Activated CD4-positive, alpha-beta T cell treated with anti-CD3 and anti-CD28 coated beads for 1 hour (primary cell): Measurements from ENCODE around the gene DCUN1D2.
"Not testable (repeated sequence)": the region's sequence is repeated elsewhere in the genome, so short reads cannot be mapped to it uniquely, and the experiment has no call there.

Source experiments
- DNase-seq: peaks from one replicate; pipeline ENCODE4 v3.0.0-alpha.2; 2020

DCUN1D2 gene

DNA sequence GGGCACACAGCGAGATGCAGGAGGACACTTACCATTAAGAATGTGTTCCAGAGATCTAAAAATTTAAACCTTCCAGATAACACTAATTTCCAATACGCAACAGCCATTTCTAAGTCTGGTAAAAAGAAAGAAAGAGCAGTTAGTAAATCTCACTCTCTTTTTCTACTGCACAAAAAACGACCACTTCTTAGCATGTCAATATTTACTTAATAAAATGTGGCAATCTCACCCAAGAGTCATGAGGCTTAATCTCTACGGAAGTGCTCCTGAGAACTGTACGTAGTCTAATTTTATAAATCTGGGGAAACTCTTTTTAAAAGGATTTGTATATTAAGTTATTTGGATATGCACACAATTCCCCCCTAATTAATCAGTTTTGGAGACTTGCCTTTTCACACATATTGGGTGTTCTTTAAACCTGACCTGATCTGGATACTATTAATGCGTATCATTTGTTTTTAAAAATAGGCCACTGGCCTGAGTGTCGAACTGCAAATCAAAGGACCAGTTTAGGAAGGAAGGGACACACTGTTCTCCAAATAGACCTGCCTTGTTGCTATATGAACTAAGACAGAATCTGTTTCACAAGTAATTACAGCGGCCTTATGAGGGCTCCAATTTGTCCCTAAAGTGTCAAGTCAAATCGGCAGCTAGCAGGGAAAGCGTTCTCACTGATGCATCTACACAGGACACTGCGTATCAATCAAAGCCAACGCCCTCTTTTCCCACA is 29.3 kb downstream of the DCUN1D2 start:
- no peak for DNase-seq

DNA sequence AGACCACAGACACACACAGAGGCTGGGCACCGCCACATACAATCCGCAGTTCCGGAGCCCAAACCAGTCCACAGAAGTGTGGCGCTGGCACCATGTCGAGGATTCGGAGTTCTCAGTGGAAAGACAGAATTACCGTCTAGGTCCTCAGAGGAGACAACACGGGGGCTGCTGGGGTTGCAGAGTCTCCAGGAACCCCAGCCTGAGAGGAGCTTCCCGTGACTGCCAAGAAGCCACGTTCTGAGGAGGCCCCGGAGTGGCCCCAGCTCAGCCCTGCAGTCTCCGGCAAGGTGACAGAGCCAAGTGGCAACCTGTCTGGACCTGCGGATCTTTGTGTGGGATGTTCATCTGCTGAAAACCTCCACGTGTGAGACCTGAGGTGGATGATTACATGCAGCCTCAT is 29.9 kb downstream of the DCUN1D2 start:
- no peak for DNase-seq

DNA sequence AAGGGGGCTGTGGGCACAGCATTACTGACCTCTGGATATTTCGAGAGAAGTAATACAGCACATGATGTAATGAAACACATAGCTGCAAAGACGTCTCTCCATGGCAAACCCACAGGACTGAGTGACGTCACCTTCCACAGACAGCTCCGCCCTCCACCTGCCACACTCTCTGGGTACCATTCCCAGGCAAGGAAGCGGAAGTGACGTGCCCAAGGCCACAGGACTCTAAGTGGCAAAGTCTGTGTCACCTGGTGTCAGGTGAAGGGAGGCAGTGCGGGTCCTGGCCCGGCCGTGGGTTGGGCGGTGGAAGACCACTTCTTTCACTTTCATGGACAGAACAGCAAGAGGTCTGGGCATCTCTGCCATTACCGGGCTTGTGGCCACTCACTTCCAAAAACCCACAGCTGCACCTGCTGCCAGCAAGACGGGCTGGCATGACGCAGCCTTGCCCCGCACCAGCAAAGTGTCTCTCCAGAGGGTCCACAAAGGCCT is 30.4 kb downstream of the DCUN1D2 start:
- no peak for DNase-seq

DNA sequence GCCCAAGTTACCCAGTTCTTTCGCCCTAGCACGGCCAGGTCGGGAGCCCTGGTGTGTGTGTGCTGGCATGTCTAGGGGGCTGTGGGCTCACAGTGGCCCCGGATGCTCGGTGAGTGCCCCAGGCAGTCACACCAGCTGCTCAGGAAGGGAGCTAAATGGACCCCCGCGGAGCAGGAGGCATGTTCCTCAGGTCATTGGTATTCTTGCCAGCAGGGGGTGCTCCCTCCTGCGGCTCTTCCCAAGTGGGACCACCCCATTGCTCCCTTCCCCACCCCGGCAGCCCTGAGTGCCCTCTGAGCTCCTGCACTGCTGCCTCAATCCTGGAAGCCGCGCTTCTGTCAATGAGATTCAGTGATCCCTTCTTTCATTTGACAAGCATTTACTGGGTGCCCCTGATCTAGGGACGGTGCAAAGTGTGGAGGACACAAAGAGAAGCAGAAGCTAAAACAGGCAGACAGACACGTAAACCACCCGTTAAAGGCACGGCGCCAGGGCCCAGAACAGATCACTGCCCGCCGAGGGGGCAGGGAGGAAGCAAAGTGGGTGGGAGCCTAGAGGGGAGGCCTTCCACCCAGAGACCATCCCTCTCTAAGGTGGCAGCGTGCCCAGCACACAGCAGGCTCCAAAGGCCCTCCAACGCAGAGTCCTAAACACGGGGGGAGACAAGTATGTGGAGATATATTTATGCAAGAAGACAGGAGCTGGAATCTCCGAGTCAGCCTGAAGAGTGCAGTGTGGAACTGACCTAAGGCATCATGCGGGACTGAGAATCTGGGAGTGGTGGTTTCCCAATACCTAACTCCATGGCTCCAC is 32.1 kb downstream of the DCUN1D2 start:
- DNase-seq: no peak

DNA sequence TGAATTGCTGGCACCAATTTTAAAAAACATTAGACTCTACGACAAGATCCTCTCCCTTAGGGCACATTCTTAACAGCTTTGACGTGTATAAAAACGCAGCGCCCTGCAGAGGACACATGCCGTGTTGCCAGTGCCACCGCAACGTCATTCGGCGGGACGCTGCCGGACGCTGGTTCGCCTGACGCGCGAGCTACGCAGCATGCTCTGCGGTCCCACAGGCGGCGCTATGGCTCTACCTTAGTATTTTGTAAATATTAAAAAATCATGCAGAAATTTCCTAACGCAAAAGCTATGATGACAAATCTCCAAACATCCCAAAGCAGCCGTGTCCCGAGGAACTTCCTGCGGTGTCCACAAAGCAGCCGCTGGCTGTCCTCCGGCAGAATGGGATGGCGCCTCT is 33.0 kb downstream of the DCUN1D2 start:
- no peak for DNase-seq

GRCh38 chr13:113456116-113456702 is 34.3 kb downstream of the DCUN1D2 start:
- DNase-seq: no peak

DNA sequence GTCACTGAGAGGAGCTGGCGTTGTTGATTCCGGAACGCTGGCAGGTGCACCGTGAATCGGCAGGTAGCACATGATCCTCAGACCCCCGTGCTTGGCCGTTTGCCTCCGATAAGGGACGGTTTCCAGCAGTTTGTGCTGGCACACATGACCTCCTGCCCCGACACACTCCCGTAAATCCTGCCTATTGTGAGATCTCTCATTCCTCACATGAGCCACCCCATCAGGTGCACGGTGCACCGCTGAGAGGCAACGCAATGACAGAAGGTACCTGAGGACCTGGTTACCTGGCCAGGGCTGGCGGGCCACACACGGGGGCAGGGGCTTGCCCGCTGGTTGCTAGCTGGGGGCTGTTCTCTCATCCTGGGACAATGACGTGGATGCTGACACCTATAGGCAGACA is 35.1 kb downstream of the DCUN1D2 start:
- DNase-seq: no peak

- DNase-seq: no peak
Measured at GRCh38 chr13:113454936-113455335, 35.6 kb downstream of the DCUN1D2 start.

DNA sequence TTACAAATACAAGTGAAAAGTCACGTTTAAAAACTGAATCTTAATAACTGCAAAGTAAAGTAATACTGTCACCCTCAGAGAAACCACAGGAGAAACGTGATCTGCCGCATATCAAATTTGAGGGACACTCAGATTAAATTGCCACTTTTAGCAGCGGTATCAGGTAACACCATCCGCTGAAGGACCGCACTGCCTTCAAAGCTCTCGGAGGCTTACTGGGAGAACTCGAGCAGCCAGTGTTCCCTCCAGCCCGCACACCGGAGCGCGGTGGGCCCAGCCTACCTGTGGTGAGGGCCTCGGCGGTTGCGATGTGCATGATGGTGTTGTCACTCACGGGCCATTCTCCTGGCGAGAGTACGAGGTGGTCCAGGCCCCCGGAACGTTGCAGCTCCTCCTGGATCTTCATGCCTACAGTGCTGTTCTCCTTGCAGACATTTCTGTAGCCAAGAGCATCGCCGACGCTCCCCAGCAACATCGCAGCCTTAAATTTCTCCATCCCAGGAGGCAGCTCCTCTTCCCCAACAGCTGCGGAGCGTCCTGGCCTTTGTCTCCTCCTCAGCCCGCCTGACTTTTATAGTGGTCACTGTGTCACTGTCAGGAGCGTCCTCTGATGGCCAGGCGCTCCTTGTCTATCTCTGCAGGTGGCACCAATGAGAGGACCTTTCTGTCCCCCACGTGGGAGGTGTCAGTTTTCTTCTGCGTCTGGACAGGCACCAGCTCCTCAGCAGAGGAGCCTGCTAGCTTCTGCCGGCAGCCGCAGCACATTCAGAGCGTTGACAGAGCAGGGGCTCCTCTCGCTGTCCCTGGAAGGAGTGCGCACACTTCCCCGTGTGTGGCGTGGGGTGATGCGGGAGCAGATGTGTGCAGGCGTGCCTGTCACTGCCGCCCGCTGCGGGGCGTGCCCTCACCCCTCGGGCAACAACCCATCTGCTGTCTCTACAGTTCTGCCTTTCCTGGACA is 37.3 kb downstream of the DCUN1D2 start, which contains the start of gene ADPRHL1:
Gene ADPRHL1, minus strand, starts transcription at position 547 of the 960 bp plus-strand sequence. Its CDS starts 51 bp downstream, at position 496.
- DNase-seq: no peak

- no peak for DNase-seq
Measured at GRCh38 chr13:113452466-113452865, 38.0 kb downstream of the DCUN1D2 start.

GRCh38 chr13:113451951-113452421 is 38.5 kb downstream of the DCUN1D2 start:
- DNase-seq: no peak

DNA sequence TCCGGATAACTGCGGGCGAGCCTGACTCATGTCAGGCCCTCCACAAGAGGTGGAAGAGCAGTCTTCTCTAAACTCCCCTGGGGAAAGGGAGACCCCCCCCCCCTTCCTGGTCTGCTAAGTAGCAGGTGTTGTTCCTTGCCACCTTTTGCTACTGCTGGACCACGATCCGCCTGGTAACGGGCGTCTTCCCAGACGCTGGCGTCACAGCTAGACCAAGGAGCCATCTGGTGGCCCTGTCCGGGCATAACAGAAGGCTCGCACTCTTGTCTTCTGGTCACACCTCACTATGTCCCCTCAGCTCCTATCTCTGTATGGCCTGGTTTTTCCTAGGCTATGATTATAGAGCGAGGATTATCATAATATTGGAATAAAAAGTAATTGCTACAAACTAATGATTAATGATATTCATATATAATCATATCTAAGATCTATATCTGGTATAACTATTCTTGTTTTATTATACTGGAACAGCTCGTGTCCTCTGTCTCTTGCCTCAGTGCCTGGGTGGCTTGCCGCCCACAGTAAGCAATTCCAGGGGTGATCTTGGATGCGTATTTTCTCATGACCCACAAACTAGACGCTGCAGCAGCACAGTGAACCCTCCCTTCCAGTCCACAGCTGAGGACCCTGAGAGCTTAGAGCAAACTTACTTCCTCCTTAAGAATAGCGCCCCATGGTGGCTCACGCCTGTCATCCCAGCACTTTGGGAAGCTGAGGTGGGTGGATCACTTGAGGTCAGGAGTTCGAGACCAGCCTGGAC is 39.5 kb downstream of the DCUN1D2 start:
- DNase-seq: not testable (repeated sequence)

- not testable (repeated sequence) for DNase-seq
Measured at GRCh38 chr13:113450348-113450744, 40.2 kb downstream of the DCUN1D2 start.

GRCh38 chr13:113449693-113450347 is 40.7 kb downstream of the DCUN1D2 start:
- DNase-seq: no peak

- DNase-seq: no peak
Measured at GRCh38 chr13:113448885-113449692, 41.4 kb downstream of the DCUN1D2 start.

DNA sequence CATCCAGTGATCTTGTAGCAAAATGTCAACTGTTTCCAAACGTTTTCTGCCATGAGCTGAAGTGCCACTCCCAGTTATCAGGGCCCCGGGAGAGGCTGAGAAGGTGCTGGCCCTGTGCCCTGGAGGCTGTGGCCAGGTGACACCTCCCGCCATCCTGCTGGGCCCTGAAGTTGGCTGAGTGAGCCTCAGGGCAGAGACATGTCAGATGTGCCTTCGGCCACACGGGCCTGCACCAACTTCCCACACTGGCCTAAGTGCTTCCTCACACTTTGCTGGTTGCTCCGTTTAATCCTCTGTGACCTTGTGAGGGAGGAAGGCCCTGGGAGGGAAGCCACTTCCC is 42.0 kb downstream of the DCUN1D2 start:
- DNase-seq: no peak

DNA sequence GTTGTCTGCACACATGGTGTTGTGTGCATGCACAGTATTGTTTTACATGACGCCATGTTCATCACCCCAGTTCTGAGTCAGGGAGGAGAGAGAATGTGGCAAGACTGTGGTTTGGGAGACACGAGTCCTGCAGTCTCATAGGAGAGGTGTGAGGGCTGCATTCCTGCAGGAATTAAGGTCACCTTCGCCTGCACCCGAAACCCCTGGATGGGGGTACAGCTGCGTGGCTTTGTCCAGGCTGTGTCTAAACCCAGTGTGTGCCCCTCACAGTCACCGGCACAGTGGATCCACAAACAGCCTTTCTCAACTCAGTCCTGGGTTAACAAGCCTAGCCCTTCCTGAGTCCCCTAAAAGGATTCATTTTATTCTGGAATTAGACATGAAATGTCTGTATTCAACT is 42.9 kb downstream of the DCUN1D2 start:
- no peak for DNase-seq

- DNase-seq: no peak
Measured at GRCh38 chr13:113446488-113446854, 44.0 kb downstream of the DCUN1D2 start.

- no peak for DNase-seq
Measured at GRCh38 chr13:113445791-113446487, 44.6 kb downstream of the DCUN1D2 start.

DNA sequence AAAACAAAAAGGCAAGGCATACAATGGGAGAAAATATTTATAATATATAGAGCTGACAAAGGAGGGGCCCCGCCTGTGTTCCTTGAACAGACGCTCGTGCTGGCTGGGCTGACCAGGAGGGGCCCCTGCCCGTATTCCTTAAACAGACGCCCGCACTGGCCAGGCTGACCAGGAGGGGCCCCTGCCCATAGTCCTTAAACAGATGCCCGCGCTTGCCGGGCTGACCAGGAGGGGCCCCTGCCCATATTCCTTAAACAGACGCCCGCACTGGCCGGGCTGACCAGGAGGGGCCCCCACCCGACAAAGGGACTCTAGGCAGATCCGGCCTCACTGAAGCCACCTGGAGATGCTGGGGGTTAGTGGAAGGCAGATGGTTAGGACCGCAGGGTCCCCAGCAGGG is 46.5 kb downstream of the DCUN1D2 start:
- DNase-seq: no peak
